Mammary epithelial cell (primary cell): ENCODE data around the gene GALNTL6.

ENCODE experiments used
- EZH2 ChIP-seq: IDR thresholded peaks from 2 replicates; pipeline ENCODE4 v1.6.1; 2012; ENCODE audit warnings: low read length, inconsistent platforms, borderline replicate concordance
- TF ChIP-seq, protein P1 (sequence below), 2 donors: IDR thresholded peaks in 1 of 2; conservative IDR thresholded peaks in 1 of 2; 2 replicates each; pipeline ENCODE4 v1.5.1; 2011 to 2012; ENCODE audit warnings: inconsistent platforms in 2 of 2, low read length in 2 of 2, mild to moderate bottlenecking in 2 of 2, control low read depth in 1 of 2, low read depth in 1 of 2; ENCODE audit not compliant: insufficient read depth in 1 of 2; ENCODE audit errors: extremely low read depth in 1 of 2

DNA sequence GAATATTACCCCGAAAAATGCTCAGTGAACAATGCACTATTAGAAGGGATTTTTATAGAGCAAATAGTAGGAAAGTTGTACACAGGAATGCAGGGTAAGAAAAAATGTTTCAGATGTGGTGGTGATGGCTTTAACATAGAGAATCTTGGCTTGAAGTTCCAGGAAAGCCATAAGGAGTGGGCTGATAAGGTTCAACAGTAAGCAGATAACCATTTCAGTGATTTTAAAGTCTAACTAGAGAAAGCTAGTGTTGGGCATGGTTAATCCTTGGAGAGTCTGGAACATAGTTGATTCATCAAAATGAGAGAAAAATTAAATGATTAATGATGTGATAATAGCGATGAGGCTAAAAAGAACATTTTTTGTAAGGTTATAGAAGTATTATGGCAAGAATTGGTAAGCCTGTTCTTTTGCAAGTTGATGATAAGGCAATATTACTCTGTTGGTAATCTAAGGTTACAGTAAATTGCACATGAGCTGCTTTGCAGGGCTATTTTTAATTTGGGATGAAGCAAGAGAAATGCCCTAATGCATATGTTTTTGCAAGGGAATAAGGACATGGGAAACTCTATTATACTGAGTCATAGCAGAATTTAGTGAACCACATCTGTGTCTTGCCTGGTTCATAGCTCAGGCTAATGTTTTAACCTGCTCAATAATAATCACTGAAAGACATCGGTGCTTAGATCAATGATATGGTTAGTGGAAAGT lies 44.3 kb downstream of the GALNTL6 start:
- TF ChIP-seq, protein P1, sequence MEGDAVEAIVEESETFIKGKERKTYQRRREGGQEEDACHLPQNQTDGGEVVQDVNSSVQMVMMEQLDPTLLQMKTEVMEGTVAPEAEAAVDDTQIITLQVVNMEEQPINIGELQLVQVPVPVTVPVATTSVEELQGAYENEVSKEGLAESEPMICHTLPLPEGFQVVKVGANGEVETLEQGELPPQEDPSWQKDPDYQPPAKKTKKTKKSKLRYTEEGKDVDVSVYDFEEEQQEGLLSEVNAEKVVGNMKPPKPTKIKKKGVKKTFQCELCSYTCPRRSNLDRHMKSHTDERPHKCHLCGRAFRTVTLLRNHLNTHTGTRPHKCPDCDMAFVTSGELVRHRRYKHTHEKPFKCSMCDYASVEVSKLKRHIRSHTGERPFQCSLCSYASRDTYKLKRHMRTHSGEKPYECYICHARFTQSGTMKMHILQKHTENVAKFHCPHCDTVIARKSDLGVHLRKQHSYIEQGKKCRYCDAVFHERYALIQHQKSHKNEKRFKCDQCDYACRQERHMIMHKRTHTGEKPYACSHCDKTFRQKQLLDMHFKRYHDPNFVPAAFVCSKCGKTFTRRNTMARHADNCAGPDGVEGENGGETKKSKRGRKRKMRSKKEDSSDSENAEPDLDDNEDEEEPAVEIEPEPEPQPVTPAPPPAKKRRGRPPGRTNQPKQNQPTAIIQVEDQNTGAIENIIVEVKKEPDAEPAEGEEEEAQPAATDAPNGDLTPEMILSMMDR (conservative IDR thresholded peaks at IDR 0.05 in 1 of 2, IDR thresholded peaks at IDR 0.05 in 1 of 2; ENCODE audit: extremely low read depth in 1 of 2, insufficient read depth in 1 of 2, low read depth in 1 of 2, low read length in 2 of 2) = no peak
- no peak for TF ChIP-seq EZH2
